OCI-LY3 (cell line): Measurements from ENCODE around the gene EFCAB8.

Source experiments
- EZH2phosphoT487 ChIP-seq: fragments of 200-600 bp; shearing (Covaris generic); IDR thresholded peaks from 2 replicates; pipeline ENCODE4 v1.6.1; 2018; ENCODE audit warnings: antibody characterized with exemption, mixed run types, low read depth
- TF ChIP-seq, protein P1 (sequence below): fragments of 200-600, 300-600 bp; sonication (generic); IDR thresholded peaks from 2 replicates; pipeline ENCODE4 v1.5.1; 2014; ENCODE audit warnings: antibody characterized with exemption, low read length, low read depth

- TF ChIP-seq, protein P1, sequence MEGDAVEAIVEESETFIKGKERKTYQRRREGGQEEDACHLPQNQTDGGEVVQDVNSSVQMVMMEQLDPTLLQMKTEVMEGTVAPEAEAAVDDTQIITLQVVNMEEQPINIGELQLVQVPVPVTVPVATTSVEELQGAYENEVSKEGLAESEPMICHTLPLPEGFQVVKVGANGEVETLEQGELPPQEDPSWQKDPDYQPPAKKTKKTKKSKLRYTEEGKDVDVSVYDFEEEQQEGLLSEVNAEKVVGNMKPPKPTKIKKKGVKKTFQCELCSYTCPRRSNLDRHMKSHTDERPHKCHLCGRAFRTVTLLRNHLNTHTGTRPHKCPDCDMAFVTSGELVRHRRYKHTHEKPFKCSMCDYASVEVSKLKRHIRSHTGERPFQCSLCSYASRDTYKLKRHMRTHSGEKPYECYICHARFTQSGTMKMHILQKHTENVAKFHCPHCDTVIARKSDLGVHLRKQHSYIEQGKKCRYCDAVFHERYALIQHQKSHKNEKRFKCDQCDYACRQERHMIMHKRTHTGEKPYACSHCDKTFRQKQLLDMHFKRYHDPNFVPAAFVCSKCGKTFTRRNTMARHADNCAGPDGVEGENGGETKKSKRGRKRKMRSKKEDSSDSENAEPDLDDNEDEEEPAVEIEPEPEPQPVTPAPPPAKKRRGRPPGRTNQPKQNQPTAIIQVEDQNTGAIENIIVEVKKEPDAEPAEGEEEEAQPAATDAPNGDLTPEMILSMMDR = no peak
- no peak for TF ChIP-seq EZH2phosphoT487
Measured at GRCh38 chr20:32999603-33000250, 141.0 kb downstream of the EFCAB8 start.
